HepG2 (cell line): ENCODE results near the gene CYB5A. TPM values are rescaled to one million over a fixed set of nuclear protein-coding genes. Genes with fewer than 3 reads are reported as not detected.

Source experiments
- AGO2 ChIP-seq: fragments of 200-400 bp; formaldehyde crosslinking; optimal IDR thresholded peaks from 2 replicates; pipeline ENCODE3; 2017; ENCODE audit warnings: mild to moderate bottlenecking, low read depth, low read length, moderate library complexity
- AHR ChIP-seq: IDR thresholded peaks from 2 replicates; pipeline ENCODE4 v1.6.1; 2018; ENCODE audit warnings: missing genetic modification reagents, missing compliant biosample characterization
- ARNTL ChIP-seq: sonication (generic); formaldehyde crosslinking; IDR thresholded peaks from 2 replicates; pipeline ENCODE4 v1.4.0; 2020; ENCODE audit warnings: mild to moderate bottlenecking, missing genetic modification reagents
- ESRRA ChIP-seq: sonication (generic); formaldehyde crosslinking; IDR thresholded peaks from 2 replicates; pipeline ENCODE4 v1.5.1; 2020; ENCODE audit warnings: mild to moderate bottlenecking, low read depth, missing genetic modification reagents
- JARID2 ChIP-seq: sonication (generic); formaldehyde crosslinking; IDR thresholded peaks from 2 replicates; pipeline ENCODE4 v1.8.1; 2023; ENCODE audit warnings: missing genetic modification reagents, inconsistent platforms; ENCODE audit not compliant: insufficient replicate concordance
- KAT2B ChIP-seq: fragments of 150-350 bp; IDR thresholded peaks from 2 replicates; pipeline ENCODE4 v1.6.1; 2014; ENCODE audit warnings: low read depth, low read length, borderline replicate concordance
- MIXL1 ChIP-seq: IDR thresholded peaks from 2 replicates; pipeline ENCODE4 v1.6.1; 2016
- POLR2AphosphoS2 ChIP-seq: IDR thresholded peaks from 2 replicates; pipeline ENCODE4 v1.6.1; 2011; ENCODE audit warnings: low read depth, low read length, improper control_type of control experiment
- SPEN ChIP-seq: sonication (generic); formaldehyde crosslinking; IDR thresholded peaks from 2 replicates; pipeline ENCODE4 v1.5.1; 2020; ENCODE audit warnings: low read depth, mild to moderate bottlenecking, missing genetic modification reagents
- ZNF101 ChIP-seq: sonication (generic); formaldehyde crosslinking; IDR thresholded peaks from 2 replicates; pipeline ENCODE4 v1.4.0; 2020; ENCODE audit warnings: mild to moderate bottlenecking, low read depth, missing genetic modification reagents, borderline replicate concordance
- ZNF232 ChIP-seq: sonication (generic); formaldehyde crosslinking; IDR thresholded peaks from 2 replicates; pipeline ENCODE4 v1.4.0; 2020; ENCODE audit warnings: missing genetic modification reagents, borderline replicate concordance
- ZNF451 ChIP-seq: sonication (generic); formaldehyde crosslinking; IDR thresholded peaks from 2 replicates; pipeline ENCODE4 v1.5.0; 2020; ENCODE audit warnings: mild to moderate bottlenecking, missing genetic modification reagents
- ZNF781 ChIP-seq: sonication (generic); formaldehyde crosslinking; IDR thresholded peaks from 2 replicates; pipeline ENCODE4 v1.5.1; 2020; ENCODE audit warnings: borderline replicate concordance, mild to moderate bottlenecking, missing genetic modification reagents; ENCODE audit errors: not compliant biosample characterization
- ZNF782 ChIP-seq: sonication (generic); formaldehyde crosslinking; IDR thresholded peaks from 2 replicates; pipeline ENCODE4 v1.4.0; 2020; ENCODE audit warnings: missing genetic modification reagents, mild to moderate bottlenecking, borderline replicate concordance
- polyA plus RNA-seq, 8 experiments: library from polyadenylated mRNA; depleted of rRNA in 3 of 8; stranded (reverse) in 7 of 8; unstranded in 1 of 8; fragments of >200 nt; fragmentation: Illumina TruSeq in 4 of 8; extraction: Trizol in 4 of 8; gene quantifications; 2 replicates each; pipeline versions ENCODE4 v1.2.1 to v1.2.3, GENCODE V29; 2011 to 2016; ENCODE audit warnings: low read depth in 4 of 8, missing spikeins in 1 of 8, mixed read lengths in 1 of 8; ENCODE audit not compliant: insufficient read depth in 1 of 8
- total RNA-seq, 5 experiments: library from RNA; depleted of rRNA; stranded (reverse); fragments of >200 nt; fragmentation: Illumina TruSeq; extraction: Trizol; gene quantifications; 2 replicates each; pipeline ENCODE4 v1.2.3, GENCODE V29; 2016; ENCODE audit warnings: low read depth in 1 of 5
- TF ChIP-seq, protein P1 (sequence below): sonication (generic); formaldehyde crosslinking; IDR thresholded peaks from 2 replicates; pipeline ENCODE4 v1.4.0; 2020; ENCODE audit warnings: missing genetic modification reagents, borderline replicate concordance
- TF ChIP-seq, protein P2 (sequence below): sonication (generic); formaldehyde crosslinking; IDR thresholded peaks from 2 replicates; pipeline ENCODE4 v1.8.1; 2022; ENCODE audit warnings: low read depth, mild to moderate bottlenecking, missing genetic modification reagents
- TF ChIP-seq, protein P3 (sequence below): sonication (generic); formaldehyde crosslinking; IDR thresholded peaks from 2 replicates; pipeline ENCODE4 v1.4.0; 2020; ENCODE audit warnings: missing genetic modification reagents, borderline replicate concordance
- TF ChIP-seq, protein P4 (sequence below): sonication (generic); formaldehyde crosslinking; IDR thresholded peaks from 2 replicates; pipeline ENCODE4 v1.5.1; 2020; ENCODE audit warnings: missing genetic modification reagents, mild to moderate bottlenecking, borderline replicate concordance
- TF ChIP-seq, protein P5 (sequence below): sonication (generic); formaldehyde crosslinking; IDR thresholded peaks from 2 replicates; pipeline ENCODE4 v1.8.0; 2022; ENCODE audit warnings: mild to moderate bottlenecking, missing genetic modification reagents, borderline replicate concordance
- TF ChIP-seq, protein P6 (sequence below): sonication (generic); formaldehyde crosslinking; IDR thresholded peaks from 2 replicates; pipeline ENCODE4 v1.4.0; 2020; ENCODE audit warnings: missing genetic modification reagents, mild to moderate bottlenecking, borderline replicate concordance

CYB5A gene
- total and polyA plus RNA-seq, 2 of the 13 experiments (the other 11 are each of a cell fraction or from before 2014, with no cell fraction given): 215 to 356 TPM

DNA sequence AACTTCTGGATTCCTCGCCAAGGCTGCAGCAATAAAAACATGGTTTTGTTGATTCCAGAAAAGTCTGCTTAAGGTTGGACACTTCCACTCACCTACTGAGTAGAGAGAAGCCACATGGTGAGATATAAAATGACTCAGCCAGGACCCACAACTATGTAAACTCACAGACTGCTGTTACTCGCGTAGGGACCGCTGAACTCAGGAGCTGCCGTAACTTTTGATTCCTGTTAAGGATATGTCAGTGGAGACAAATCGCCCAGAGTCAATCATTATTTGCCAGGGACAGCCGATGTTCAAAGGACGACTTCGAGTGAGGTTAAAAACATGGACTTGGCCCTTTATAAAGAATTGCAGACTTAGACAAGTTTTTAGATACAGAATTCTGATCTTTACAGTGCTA is 25.6 kb downstream of the CYB5A start (continued):
- TF ChIP-seq, protein P1, sequence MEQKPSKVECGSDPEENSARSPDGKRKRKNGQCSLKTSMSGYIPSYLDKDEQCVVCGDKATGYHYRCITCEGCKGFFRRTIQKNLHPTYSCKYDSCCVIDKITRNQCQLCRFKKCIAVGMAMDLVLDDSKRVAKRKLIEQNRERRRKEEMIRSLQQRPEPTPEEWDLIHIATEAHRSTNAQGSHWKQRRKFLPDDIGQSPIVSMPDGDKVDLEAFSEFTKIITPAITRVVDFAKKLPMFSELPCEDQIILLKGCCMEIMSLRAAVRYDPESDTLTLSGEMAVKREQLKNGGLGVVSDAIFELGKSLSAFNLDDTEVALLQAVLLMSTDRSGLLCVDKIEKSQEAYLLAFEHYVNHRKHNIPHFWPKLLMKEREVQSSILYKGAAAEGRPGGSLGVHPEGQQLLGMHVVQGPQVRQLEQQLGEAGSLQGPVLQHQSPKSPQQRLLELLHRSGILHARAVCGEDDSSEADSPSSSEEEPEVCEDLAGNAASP (CRISPR knock-in tag): no peak
- no peak for TF ChIP-seq JARID2 (CRISPR knock-in tag)
- TF ChIP-seq, protein P2, sequence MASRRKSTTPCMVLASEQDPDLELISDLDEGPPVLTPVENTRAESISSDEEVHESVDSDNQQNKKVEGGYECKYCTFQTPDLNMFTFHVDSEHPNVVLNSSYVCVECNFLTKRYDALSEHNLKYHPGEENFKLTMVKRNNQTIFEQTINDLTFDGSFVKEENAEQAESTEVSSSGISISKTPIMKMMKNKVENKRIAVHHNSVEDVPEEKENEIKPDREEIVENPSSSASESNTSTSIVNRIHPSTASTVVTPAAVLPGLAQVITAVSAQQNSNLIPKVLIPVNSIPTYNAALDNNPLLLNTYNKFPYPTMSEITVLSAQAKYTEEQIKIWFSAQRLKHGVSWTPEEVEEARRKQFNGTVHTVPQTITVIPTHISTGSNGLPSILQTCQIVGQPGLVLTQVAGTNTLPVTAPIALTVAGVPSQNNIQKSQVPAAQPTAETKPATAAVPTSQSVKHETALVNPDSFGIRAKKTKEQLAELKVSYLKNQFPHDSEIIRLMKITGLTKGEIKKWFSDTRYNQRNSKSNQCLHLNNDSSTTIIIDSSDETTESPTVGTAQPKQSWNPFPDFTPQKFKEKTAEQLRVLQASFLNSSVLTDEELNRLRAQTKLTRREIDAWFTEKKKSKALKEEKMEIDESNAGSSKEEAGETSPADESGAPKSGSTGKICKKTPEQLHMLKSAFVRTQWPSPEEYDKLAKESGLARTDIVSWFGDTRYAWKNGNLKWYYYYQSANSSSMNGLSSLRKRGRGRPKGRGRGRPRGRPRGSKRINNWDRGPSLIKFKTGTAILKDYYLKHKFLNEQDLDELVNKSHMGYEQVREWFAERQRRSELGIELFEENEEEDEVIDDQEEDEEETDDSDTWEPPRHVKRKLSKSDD (CRISPR knock-in tag): no peak
- TF ChIP-seq AHR (CRISPR knock-in tag): no peak
- no peak for TF ChIP-seq KAT2B
- TF ChIP-seq ZNF782 (CRISPR knock-in tag): no peak
- no peak for TF ChIP-seq ZNF781 (CRISPR knock-in tag)
- TF ChIP-seq ZNF232 (CRISPR knock-in tag): no peak
- TF ChIP-seq POLR2AphosphoS2: no peak
- TF ChIP-seq SPEN (CRISPR knock-in tag): no peak
- no peak for TF ChIP-seq ARNTL (CRISPR knock-in tag)
- TF ChIP-seq, protein P3, sequence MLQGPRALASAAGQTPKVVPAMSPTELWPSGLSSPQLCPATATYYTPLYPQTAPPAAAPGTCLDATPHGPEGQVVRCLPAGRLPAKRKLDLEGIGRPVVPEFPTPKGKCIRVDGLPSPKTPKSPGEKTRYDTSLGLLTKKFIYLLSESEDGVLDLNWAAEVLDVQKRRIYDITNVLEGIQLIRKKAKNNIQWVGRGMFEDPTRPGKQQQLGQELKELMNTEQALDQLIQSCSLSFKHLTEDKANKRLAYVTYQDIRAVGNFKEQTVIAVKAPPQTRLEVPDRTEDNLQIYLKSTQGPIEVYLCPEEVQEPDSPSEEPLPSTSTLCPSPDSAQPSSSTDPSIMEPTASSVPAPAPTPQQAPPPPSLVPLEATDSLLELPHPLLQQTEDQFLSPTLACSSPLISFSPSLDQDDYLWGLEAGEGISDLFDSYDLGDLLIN (CRISPR knock-in tag): no peak
- TF ChIP-seq, protein P4, sequence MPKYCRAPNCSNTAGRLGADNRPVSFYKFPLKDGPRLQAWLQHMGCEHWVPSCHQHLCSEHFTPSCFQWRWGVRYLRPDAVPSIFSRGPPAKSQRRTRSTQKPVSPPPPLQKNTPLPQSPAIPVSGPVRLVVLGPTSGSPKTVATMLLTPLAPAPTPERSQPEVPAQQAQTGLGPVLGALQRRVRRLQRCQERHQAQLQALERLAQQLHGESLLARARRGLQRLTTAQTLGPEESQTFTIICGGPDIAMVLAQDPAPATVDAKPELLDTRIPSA (CRISPR knock-in tag): no peak
- TF ChIP-seq, protein P5, sequence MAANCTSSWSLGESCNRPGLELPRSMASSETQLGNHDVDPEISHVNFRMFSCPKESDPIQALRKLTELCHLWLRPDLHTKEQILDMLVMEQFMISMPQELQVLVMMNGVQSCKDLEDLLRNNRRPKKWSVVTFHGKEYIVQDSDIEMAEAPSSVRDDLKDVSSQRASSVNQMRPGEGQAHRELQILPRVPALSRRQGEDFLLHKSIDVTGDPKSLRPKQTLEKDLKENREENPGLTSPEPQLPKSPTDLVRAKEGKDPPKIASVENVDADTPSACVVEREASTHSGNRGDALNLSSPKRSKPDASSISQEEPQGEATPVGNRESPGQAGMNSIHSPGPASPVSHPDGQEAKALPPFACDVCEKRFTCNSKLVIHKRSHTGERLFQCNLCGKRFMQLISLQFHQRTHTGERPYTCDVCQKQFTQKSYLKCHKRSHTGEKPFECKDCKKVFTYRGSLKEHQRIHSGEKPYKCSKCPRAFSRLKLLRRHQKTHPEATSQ (CRISPR knock-in tag): no peak
- no peak for TF ChIP-seq ZNF451
- TF ChIP-seq ZNF101: no peak
- TF ChIP-seq ESRRA (CRISPR knock-in tag): no peak
- peak; percentile 25; the same call in 1 of the 2 replicates for TF ChIP-seq MIXL1
- TF ChIP-seq, protein P6, sequence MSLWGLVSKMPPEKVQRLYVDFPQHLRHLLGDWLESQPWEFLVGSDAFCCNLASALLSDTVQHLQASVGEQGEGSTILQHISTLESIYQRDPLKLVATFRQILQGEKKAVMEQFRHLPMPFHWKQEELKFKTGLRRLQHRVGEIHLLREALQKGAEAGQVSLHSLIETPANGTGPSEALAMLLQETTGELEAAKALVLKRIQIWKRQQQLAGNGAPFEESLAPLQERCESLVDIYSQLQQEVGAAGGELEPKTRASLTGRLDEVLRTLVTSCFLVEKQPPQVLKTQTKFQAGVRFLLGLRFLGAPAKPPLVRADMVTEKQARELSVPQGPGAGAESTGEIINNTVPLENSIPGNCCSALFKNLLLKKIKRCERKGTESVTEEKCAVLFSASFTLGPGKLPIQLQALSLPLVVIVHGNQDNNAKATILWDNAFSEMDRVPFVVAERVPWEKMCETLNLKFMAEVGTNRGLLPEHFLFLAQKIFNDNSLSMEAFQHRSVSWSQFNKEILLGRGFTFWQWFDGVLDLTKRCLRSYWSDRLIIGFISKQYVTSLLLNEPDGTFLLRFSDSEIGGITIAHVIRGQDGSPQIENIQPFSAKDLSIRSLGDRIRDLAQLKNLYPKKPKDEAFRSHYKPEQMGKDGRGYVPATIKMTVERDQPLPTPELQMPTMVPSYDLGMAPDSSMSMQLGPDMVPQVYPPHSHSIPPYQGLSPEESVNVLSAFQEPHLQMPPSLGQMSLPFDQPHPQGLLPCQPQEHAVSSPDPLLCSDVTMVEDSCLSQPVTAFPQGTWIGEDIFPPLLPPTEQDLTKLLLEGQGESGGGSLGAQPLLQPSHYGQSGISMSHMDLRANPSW (CRISPR knock-in tag): no peak; the same call in 1 of the 2 replicates
- TF ChIP-seq AGO2: no peak
